ENCODE data around the gene ADPRS.

- TF ChIP-seq POLR2A (IDR thresholded peaks at IDR 0.05) (no peak), CTCF (IDR thresholded peaks at IDR 0.05) (no peak)
Observed at GRCh38 chr1:36128905-36129206, 40.2 kb downstream of the ADPRS start.
